DMS153 treated with DMSO at 0.1 percent for 48 hours (cell line): Measurements from ENCODE around the gene HOXA6.

Experiments used
- DNase-seq: peaks from one replicate; lab custom pipeline; 2025; ENCODE audit not compliant: unreplicated experiment; lab: John Stamatoyannopoulos, UW

The HOXA6 gene

GRCh38 chr7:27185013-27185853 lies 37.7 kb upstream of the HOXA6 start, which contains the start of gene HOXA11:
HOXA11 (minus strand) TSS chr7:27185232; CDS start chr7:27185144, 88 bp downstream.
- peak; percentile 54 for DNase-seq

- DNase-seq = peak; percentile 50
These were observed 36.9 kb upstream of the HOXA6 start for GRCh38 chr7:27184337-27185012.

DNA sequence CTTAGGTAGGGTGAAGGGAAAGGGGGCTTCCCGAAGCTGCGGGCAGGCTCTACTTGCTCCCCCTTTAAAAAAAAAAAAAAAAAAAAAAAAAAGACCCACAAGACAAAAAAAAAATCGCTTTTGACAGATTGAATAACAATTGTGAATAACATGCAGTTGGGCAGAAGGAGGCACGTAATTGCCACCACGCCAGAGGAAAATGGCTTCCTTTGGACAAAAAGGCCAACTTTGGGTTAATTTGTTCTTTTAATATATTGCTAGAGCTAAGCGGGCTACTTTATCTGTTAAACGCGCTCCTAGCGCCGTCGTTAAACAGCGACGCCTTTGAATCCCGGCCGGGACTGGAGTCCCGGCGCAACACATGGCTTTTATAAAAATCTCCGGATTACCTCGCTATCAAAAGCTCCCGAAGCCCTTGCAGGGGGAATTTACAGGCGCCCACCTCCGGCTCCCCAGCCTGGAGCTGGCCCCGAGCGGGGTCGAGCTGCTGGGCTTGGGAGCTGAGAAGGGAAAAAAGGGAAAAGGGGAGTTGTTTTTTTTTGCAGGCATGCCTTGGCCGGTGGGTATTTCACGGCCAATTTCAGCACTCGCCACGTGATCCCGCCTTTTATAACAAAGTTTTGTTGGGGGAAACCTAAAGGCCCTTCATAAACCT lies 36.2 kb upstream of the HOXA6 start:
- DNase-seq = peak; percentile 30

- DNase-seq = no peak
These were observed 35.5 kb upstream of the HOXA6 start for GRCh38 chr7:27182861-27183681.

GRCh38 chr7:27182285-27182841 lies 34.8 kb upstream of the HOXA6 start:
- no peak for DNase-seq

GRCh38 chr7:27181795-27182275 lies 34.3 kb upstream of the HOXA6 start:
- no peak for DNase-seq

GRCh38 chr7:27180431-27181420 lies 33.2 kb upstream of the HOXA6 start:
- DNase-seq = no peak

- DNase-seq = peak; percentile 41
These were observed 32.2 kb upstream of the HOXA6 start for GRCh38 chr7:27179503-27180430.

DNA sequence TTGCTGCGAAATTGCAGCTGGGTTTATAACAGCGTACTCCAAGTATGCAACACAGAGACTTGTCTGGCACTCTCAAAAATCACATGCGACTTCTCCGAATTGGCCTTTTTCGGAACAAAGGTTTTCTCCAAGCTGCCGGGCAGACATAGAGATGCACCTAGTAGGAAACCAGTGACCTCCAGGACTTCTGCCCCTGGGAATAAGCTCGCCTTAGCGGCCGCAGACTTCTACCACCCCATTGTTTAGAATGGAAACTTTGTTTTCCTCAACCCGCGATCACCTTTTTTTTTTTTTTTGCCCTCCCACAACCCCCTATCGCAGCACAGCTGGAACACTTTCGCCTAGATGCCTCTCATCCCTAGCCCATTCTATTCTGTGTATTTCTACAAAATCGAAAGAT lies 31.5 kb upstream of the HOXA6 start:
- DNase-seq = no peak

DNA sequence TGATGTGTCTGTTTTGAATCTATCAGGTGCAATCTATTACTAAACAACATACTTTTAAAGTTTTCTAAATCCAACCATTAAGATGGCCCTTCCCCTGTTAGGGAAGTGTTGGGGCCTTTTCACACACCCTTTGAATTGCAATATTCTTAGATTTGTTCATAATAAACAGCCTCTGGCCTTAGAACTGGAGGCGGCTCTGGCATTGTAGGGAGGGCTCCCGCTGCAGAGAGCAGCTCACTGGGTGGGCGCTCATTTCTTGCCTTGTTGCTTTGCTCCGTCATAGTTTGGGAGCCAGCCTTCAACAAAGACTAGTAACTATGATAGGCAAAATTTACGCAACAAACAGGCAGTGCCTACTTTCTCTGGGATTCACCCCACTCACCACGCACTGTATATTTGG lies 30.8 kb upstream of the HOXA6 start:
- DNase-seq = no peak

- DNase-seq = no peak
These were observed 30.3 kb upstream of the HOXA6 start for GRCh38 chr7:27177795-27178320.

DNA sequence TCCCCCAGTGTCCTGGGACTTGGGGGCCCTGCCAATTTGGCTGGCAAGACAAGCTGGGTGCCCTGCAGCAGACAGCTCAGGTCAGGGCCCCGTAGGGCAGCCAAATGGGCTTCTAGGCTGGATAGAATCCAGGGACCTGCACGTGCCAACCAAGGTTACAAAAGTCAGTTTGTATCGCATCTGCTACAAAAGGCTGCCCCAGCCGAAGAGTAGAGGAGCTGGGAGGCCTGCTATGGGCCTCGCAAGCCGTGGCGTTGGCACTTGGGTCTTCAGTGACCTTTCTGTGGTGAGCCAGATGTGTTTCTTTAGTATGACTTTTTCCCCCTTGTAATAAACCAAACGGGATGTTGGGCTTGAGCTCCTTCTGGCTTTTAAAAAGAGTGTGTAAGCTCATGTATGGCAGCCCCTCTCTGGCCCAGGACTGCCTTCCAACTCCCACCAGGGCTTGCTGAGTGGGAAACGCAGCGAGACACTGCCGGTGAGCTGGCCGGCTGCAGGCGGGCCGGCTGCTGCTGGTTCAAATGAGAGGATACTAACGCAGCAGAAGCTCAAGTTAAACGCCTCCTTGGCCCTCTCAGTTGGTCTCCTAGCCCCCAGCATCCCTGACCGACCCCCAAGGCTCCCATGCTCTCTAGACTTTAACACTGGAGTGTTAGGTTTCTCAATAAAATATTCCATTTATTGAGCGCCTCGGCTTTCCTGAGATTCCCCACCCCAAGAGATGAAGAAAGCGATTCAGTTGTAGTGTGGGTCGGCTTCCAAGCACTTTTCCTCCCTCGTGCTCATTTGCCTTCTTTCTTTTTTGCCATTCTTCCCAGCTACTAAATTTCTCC lies 29.6 kb upstream of the HOXA6 start:
- DNase-seq = no peak

DNA sequence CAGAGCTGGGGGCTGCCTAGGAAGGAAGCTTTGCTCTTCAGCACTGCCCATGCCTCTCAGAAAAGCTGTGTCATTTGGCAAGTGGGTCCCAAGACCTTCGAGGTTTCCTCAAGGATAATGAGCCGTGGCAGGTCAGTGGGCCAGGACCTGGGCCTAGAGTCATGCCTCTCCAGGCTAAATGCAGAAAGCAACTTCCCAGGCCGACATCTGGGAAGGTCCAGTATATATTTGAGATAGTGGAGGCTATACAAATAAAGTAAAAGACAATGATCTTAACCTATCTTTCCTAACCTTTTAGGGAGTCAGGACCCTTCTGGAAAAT lies 28.9 kb upstream of the HOXA6 start:
- no peak for DNase-seq

DNA sequence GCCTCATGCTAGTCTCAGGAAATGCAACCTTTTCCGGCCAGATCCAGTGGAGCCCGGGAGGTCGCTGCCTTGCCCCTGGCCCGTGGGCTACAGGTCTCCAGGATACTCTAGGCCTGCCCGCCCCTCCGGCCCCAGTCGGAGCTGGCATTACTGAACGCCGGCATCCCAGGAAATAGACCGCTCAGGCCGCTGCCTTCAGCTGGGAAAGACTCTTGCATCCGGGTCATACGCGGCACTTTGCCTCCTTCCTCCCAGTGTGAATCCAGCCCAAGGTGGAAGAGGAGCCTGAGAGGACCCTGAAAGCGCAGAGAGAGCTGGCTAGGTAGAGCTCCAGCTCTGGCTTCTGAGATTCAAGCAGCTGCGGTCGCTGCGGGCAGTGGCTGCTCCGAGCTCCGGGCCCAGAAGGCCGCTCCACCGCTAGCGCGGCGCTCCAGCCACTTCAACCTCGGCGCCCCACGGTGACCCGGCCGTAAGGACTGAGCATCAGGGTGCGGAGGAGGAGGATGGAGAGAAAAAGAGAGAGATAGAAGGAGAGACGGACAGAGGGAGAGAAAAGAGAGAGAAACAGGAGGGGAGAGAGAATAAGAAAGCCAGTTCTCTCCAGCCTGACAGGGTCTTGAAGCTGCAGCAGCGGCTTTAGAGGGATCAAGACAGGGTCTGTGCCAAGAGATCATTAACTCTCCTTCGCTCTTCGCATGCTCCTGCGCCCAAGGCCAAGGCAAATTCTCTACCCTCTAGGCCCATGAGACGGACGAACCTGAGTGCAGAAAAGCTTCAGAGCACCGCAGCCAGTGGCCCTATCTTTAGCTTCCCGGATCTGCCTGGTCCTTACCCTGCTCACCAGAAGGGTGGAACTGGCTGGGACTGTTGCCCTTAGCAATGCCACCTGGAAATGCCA lies 28.3 kb upstream of the HOXA6 start:
- no peak for DNase-seq

DNA sequence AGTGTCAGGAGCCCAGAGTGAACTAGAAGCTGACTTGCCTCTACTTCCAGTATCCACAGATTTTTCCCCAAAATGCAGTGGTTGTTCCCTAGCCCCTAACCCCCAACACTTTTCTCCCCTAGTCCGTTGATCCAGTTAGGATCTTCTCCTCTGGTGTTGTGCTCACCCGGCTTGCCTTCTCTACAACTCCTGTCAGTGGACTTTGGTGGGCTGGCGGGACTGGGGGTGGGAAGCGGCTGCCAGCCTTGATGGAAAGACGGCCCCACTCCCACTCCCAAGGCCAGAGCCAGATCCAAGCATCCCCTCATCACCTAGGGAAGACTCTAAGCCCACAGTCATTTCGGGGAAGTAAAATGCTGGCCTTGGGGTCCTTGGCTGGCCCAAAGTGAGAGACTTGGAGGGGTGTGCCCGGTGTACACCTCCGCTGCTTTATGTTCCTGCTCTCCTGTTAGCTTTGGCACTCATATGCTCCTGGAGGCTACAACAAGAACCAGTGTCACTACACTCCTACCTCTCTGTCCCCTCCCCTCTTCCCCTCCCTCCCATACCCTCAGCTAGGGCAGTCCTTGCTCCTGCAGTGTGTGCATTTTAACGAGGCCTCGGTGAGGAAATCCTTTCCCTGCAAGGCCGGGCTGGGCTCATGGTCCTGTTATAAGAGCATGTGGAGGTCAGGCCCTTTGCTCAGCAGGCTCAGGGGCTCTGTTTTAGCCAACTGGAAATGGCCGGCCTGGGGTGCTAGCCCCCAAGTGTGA lies 27.5 kb upstream of the HOXA6 start:
- DNase-seq = no peak
